ENCODE results near the gene RNF151.

GRCh38 chr16:1938316-1938715 lies 28.3 kb upstream of the RNF151 start:
- TF ChIP-seq, protein P1, sequence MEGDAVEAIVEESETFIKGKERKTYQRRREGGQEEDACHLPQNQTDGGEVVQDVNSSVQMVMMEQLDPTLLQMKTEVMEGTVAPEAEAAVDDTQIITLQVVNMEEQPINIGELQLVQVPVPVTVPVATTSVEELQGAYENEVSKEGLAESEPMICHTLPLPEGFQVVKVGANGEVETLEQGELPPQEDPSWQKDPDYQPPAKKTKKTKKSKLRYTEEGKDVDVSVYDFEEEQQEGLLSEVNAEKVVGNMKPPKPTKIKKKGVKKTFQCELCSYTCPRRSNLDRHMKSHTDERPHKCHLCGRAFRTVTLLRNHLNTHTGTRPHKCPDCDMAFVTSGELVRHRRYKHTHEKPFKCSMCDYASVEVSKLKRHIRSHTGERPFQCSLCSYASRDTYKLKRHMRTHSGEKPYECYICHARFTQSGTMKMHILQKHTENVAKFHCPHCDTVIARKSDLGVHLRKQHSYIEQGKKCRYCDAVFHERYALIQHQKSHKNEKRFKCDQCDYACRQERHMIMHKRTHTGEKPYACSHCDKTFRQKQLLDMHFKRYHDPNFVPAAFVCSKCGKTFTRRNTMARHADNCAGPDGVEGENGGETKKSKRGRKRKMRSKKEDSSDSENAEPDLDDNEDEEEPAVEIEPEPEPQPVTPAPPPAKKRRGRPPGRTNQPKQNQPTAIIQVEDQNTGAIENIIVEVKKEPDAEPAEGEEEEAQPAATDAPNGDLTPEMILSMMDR (IDR thresholded peaks at IDR 0.05; ENCODE audit: insufficient read depth, low read depth, low read length) = no peak
- TF ChIP-seq EZH2 (IDR thresholded peaks at IDR 0.05; ENCODE audit: insufficient read depth, low read length) = no peak

All from astrocyte (in vitro differentiated cells and primary cell).